Mesothelial cell of epicardium (in vitro differentiated cells): Measurements from ENCODE around the gene COL12A1. TPM values are rescaled to one million over a fixed set of nuclear protein-coding genes. Genes with fewer than 3 reads are reported as not detected.
A peak's percentile ranks its signal among the peaks of the same experiment; 100 is the strongest.

Source experiments
- DNase-seq, 2 experiments: peaks; one replicate each; pipeline ENCODE4 v3.0.0; 2021; ENCODE audit warnings: low spot score in 2 of 2; ENCODE audit not compliant: unreplicated experiment in 2 of 2
- H3K27ac Mint-ChIP-seq: 2 replicates; pipeline ENCODE4 v1.8.0; 2021; ENCODE audit warnings: mixed read lengths
- H3K27me3 Mint-ChIP-seq: 2 replicates; pipeline ENCODE4 v1.8.0; 2021; ENCODE audit warnings: low read depth, mixed read lengths
- H3K36me3 Mint-ChIP-seq: 2 replicates; pipeline ENCODE4 v1.8.0; 2021; ENCODE audit warnings: mixed read lengths
- H3K4me1 Mint-ChIP-seq: 2 replicates; pipeline ENCODE4 v1.8.0; 2021; ENCODE audit warnings: mixed read lengths
- H3K4me3 Mint-ChIP-seq: 2 replicates; pipeline ENCODE4 v1.8.0; 2021; ENCODE audit warnings: mild to moderate bottlenecking, moderate library complexity, mixed read lengths
- H3K9me3 Mint-ChIP-seq: 2 replicates; pipeline ENCODE4 v1.8.0; 2021; ENCODE audit warnings: mixed read lengths
- total RNA-seq: library from RNA; stranded (reverse); gene quantifications from 3 replicates; pipeline ENCODE4 v1.2.1, GENCODE V29; 2021
- TF ChIP-seq, protein P1 (sequence below): fragments of 200-600 bp; sonication (generic); IDR thresholded peaks from one replicate; pipeline ENCODE4 v1.5.0; 2021; ENCODE audit warnings: antibody characterized with exemption; ENCODE audit not compliant: unreplicated experiment

Gene COL12A1
- total RNA-seq, 1 donor from 2014 or later = 10.5 TPM

DNA sequence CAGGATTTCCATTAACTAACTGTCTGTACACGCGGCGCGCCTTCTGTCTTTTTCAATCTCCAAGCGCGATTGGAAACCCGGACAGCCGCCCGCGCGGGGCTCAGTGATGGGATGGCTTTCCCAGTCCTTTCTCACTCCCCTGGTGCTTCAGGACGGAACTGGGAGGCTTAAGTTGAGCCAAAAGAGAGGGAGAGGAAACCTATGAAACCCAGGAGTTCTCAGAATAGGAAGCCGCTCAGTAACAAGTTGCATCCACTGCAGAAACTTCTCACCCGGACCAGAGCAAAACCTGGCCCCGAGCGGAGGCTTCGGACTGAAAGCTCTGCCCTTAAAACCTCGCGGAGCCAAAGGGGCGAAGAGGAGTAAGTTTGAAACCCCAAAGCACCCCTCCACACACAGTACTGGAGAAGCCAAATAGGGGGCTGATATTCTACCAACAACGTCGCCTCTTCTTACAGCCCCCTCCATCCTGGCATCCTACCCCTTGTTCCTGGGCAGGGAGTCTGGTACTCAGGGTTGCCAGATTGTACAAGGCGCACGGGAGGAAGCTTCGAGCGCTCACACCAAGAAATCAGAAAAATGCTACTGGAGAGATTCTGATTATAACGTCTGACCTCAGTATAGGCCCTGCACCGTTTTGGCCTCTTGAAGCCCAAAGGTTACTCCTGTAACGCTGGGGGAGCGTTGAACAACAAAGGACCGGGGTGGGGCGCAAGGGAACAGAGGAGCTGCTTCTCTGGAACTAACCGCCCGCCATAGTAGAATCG, 906 bp upstream of the COL12A1 start:
- H3K27me3 Mint-ChIP-seq = peaks cover 77% of the 10 kb centered on the region
- DNase-seq = no peak
- no peaks in the 10 kb centered on the region for H3K9me3 Mint-ChIP-seq
- H3K36me3 Mint-ChIP-seq = no peaks in the 10 kb centered on the region
- TF ChIP-seq, protein P1, sequence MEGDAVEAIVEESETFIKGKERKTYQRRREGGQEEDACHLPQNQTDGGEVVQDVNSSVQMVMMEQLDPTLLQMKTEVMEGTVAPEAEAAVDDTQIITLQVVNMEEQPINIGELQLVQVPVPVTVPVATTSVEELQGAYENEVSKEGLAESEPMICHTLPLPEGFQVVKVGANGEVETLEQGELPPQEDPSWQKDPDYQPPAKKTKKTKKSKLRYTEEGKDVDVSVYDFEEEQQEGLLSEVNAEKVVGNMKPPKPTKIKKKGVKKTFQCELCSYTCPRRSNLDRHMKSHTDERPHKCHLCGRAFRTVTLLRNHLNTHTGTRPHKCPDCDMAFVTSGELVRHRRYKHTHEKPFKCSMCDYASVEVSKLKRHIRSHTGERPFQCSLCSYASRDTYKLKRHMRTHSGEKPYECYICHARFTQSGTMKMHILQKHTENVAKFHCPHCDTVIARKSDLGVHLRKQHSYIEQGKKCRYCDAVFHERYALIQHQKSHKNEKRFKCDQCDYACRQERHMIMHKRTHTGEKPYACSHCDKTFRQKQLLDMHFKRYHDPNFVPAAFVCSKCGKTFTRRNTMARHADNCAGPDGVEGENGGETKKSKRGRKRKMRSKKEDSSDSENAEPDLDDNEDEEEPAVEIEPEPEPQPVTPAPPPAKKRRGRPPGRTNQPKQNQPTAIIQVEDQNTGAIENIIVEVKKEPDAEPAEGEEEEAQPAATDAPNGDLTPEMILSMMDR = no peak
- peak overlapping the region; percentile 54 for H3K27ac Mint-ChIP-seq
- peak overlapping the region; percentile 76 for H3K4me3 Mint-ChIP-seq
- peaks cover 70% of the 10 kb centered on the region for H3K4me1 Mint-ChIP-seq

DNA sequence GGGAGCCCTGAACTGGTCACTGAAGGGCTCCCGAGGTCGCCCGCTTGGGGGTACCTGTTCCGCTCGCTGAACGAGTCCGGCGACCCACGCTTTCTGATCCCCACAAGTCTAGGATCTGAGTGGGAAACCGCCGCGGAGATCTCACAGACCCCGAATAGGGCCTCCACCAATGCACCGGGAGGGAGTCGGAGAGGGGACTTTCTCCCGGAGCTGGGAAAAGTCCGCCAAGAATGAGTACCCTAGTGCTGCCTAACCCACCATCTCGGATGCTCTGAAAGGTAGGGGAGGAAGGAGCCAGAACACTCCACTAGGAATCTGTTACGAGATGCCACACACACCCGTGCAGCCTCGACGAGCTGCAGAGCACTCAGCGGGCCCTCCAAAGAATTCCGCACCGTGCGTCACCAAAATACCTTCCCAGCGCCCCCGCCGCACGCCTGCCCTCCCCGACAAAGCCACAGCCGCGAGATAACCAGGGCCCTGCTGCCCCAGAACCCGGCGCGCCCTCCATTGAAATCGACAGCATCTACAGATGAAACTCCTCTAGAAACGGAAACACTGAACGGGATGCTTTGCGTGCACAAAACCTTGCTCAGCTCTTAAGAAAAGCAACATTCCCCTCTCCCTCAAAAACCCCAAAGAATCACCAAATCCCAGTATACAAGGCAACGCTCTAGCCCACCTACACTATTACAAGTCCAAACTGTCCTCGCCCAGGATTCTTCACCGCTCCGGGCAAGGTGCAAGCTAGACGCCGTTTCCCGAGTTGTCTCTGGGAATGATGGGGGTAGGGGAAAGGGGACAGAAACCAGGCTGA, 686 bp downstream of the COL12A1 start:
- Mint-ChIP-seq H3K9me3 (no peaks in the 10 kb centered on the region), H3K27me3 (peaks cover 86% of the 10 kb centered on the region), H3K4me1 (peaks cover 62% of the 10 kb centered on the region), H3K4me3 (peak overlapping the region; percentile 76), H3K27ac (no peak overlapping the region), H3K36me3 (no peaks in the 10 kb centered on the region)
- peak in 1 of 2 experiments; percentile 52 for DNase-seq
- TF ChIP-seq, protein P1 = no peak

DNA sequence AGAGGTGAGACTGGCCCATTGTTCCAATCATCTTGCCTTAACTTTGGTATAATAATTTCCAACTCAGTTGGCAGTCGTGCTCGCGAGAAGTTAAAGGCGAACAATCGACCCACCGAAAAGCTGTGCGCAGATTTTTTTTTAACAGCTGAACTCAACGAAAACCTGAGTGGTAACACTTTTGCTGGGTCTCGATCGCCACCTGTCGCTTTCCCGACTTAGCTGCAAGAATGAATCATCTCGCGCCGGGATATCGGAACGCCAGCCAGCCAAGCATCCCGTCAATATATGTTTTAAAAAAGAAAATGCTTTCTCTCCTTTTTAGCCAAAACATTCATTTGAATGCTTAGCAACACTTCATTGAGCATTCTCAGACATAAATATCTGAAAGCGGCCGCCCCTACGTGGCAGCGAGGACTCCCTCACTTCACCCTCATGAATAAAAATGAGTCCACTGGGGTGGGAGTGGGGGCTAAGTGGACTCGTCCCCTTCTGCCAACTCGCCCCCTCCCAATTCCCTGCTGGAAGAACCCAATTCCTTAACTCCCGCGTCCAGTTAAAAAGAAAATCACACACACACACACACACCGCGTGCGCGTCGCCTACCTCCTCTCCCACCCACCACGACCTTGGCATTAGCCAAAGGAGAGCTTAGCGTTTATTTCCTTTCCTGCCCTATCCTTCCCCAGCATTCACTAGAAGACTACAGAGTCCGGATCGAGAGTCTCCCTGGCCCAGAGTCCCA, 1.5 kb downstream of the COL12A1 start:
- DNase-seq = peak in 1 of 2 experiments; percentile 73
- Mint-ChIP-seq H3K4me1 (peaks cover 62% of the 10 kb centered on the region), H3K9me3 (no peaks in the 10 kb centered on the region), H3K27ac (no peak overlapping the region), H3K27me3 (peaks cover 86% of the 10 kb centered on the region), H3K4me3 (peak overlapping the region; percentile 76), H3K36me3 (no peaks in the 10 kb centered on the region)
- TF ChIP-seq, protein P1 = peak; percentile 79

DNA sequence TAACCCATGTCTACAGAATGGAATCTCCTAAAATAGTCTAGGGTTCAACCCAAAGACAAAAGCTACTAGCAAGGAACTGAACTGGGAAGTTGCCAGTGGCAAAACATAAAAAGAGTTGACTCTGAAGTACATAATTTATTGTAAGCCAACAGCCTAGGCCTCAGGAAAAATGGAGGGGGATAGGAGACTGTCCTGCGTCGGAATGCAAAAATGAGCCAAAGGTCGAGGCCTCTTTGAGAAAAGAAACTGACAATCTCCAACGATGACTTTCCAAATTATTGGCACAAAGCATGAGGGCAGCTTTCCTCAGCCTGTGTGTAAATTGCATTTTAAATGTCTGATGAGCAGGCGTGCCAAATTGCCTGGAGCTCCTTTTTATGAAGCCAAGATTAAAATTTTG, 2.1 kb downstream of the COL12A1 start:
- no peaks in the 10 kb centered on the region for H3K9me3 Mint-ChIP-seq
- peaks cover 81% of the 10 kb centered on the region for H3K27me3 Mint-ChIP-seq
- no peak overlapping the region for H3K27ac Mint-ChIP-seq
- DNase-seq = no peak
- H3K4me3 Mint-ChIP-seq = no peak overlapping the region
- TF ChIP-seq, protein P1 = no peak
- peaks cover 57% of the 10 kb centered on the region for H3K4me1 Mint-ChIP-seq
- no peaks in the 10 kb centered on the region for H3K36me3 Mint-ChIP-seq

DNA sequence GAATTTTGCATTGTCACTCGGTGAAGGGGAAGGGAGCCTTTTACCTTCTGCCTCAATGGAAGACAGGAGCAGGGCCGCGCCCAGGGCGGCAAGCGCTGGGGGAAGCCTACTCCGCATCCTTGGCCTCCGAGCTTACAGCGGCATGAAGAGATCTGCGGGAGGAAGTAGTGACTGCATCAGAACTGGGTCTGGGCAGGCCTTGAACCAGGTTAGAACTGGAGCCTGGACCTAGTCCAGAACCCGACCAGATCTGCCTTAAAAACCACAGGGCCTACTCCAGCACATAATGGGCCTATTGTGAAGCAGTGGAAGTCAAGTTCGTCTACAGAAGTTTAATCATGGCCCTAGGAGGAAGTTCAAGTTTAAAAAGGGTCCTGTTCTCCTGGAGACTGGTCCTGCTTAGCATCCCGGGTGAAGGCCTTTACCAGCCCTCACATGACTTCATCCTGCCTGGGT, 3.1 kb downstream of the COL12A1 start:
- H3K27me3 Mint-ChIP-seq = peaks cover 70% of the 10 kb centered on the region
- DNase-seq = no peak
- H3K27ac Mint-ChIP-seq = no peak overlapping the region
- TF ChIP-seq, protein P1 = no peak
- H3K9me3 Mint-ChIP-seq = no peaks in the 10 kb centered on the region
- H3K4me1 Mint-ChIP-seq = peaks cover 51% of the 10 kb centered on the region
- H3K4me3 Mint-ChIP-seq = peak overlapping the region; percentile 82
- H3K36me3 Mint-ChIP-seq = no peaks in the 10 kb centered on the region
